HFFc6 (cell line): Measurements from ENCODE around the gene ABCG1. TPM values are rescaled to one million over a fixed set of nuclear protein-coding genes. Genes with fewer than 3 reads are reported as not detected.

Experiments used
- DNase-seq: peaks from one replicate; pipeline ENCODE4 v3.0.0-alpha.2; 2018
- H3K27ac Mint-ChIP-seq: 2 replicates; pipeline ENCODE4 v1.8.0; 2020; ENCODE audit warnings: mild to moderate bottlenecking, mixed read lengths
- H3K27me3 Mint-ChIP-seq: 2 replicates; pipeline ENCODE4 v1.8.0; 2021; ENCODE audit warnings: mild to moderate bottlenecking, moderate library complexity, mixed read lengths; ENCODE audit not compliant: insufficient read depth
- H3K36me3 Mint-ChIP-seq: 2 replicates; pipeline ENCODE4 v1.8.0; 2021; ENCODE audit warnings: low read depth, mixed read lengths
- H3K4me1 Mint-ChIP-seq: 2 replicates; pipeline ENCODE4 v1.8.0; 2020; ENCODE audit warnings: low read depth, mixed read lengths
- H3K4me3 Mint-ChIP-seq: 2 replicates; pipeline ENCODE4 v1.8.0; 2020; ENCODE audit warnings: mild to moderate bottlenecking, moderate library complexity, mixed read lengths
- H3K9me3 Mint-ChIP-seq: 2 replicates; pipeline ENCODE4 v1.8.0; 2020; ENCODE audit warnings: mild to moderate bottlenecking, mixed read lengths
- CTCF ChIP-seq: fragments of 200-600 bp; sonication (generic); IDR thresholded peaks from 2 replicates; pipeline ENCODE4 v1.5.0; 2021; ENCODE audit warnings: antibody characterized with exemption, mild to moderate bottlenecking
- total RNA-seq, 6 experiments: library from RNA; stranded (reverse); fragmentation: NEBNext Ultra II Directional; extraction: Animal tissue kit (Norgen Biotek cat#: 25700); gene quantifications; 2 replicates in 1 of 6; 3 replicates in 5 of 6; pipeline ENCODE4 v1.2.3, GENCODE V29; 2021

Gene ABCG1
- total RNA-seq, 6 experiments from 2014 or later, result not detected

GRCh38 chr21:42306366-42307035, 87.6 kb downstream of the ABCG1 start:
- no peak for TF ChIP-seq CTCF
- Mint-ChIP-seq H3K4me1 (no peaks in the 10 kb centered on the region), H3K27me3 (peaks cover 1% of the 10 kb centered on the region), H3K9me3 (peaks cover 50% of the 10 kb centered on the region), H3K36me3 (no peaks in the 10 kb centered on the region), H3K27ac (no peak overlapping the region), H3K4me3 (no peak overlapping the region)
- DNase-seq, result no peak

- no peak for DNase-seq
- Mint-ChIP-seq H3K36me3 (no peaks in the 10 kb centered on the region), H3K27me3 (peaks cover under 1% of the 10 kb centered on the region), H3K27ac (no peak overlapping the region), H3K9me3 (peaks cover 52% of the 10 kb centered on the region), H3K4me3 (no peak overlapping the region), H3K4me1 (no peaks in the 10 kb centered on the region)
- no peak for TF ChIP-seq CTCF
Measured at GRCh38 chr21:42307106-42307505, 88.2 kb downstream of the ABCG1 start.

GRCh38 chr21:42308161-42308913, 89.4 kb downstream of the ABCG1 start:
- DNase-seq, result no peak
- Mint-ChIP-seq H3K4me3 (no peak overlapping the region), H3K27ac (no peak overlapping the region), H3K27me3 (no peaks in the 10 kb centered on the region; the same call in none of the 2 replicates), H3K9me3 (peaks cover 45% of the 10 kb centered on the region), H3K4me1 (no peaks in the 10 kb centered on the region), H3K36me3 (no peaks in the 10 kb centered on the region)
- TF ChIP-seq CTCF, result no peak

- no peaks in the 10 kb centered on the region for H3K4me1 Mint-ChIP-seq
- TF ChIP-seq CTCF, result no peak
- H3K4me3 Mint-ChIP-seq, result no peak overlapping the region
- H3K27me3 Mint-ChIP-seq, result no peaks in the 10 kb centered on the region; the same call in none of the 2 replicates
- H3K27ac Mint-ChIP-seq, result no peak overlapping the region
- peaks cover 41% of the 10 kb centered on the region for H3K9me3 Mint-ChIP-seq
- DNase-seq, result no peak
- H3K36me3 Mint-ChIP-seq, result no peaks in the 10 kb centered on the region
Measured at GRCh38 chr21:42308914-42309752, 90.2 kb downstream of the ABCG1 start.

GRCh38 chr21:42309753-42310213, 90.8 kb downstream of the ABCG1 start:
- DNase-seq, result no peak
- H3K4me1 Mint-ChIP-seq, result no peaks in the 10 kb centered on the region

More at GRCh38 chr21:42309753-42310213, 90.8 kb downstream of the ABCG1 start:
- Mint-ChIP-seq H3K9me3 (peaks cover 35% of the 10 kb centered on the region), H3K36me3 (no peaks in the 10 kb centered on the region), H3K27me3 (no peaks in the 10 kb centered on the region; the same call in none of the 2 replicates), H3K27ac (no peak overlapping the region), H3K4me3 (no peak overlapping the region)
- TF ChIP-seq CTCF, result peak; percentile 66
